GM19468 (cell line): ENCODE data around the gene FKRP.
"Not testable (repeated sequence)": the region's sequence is repeated elsewhere in the genome, so short reads cannot be mapped to it uniquely, and the experiment has no call there.

Experiments
- ATAC-seq: cut with Tn5 transposase; IDR thresholded peaks from one replicate; pipeline ENCODE4 v1.9.1; 2021; ENCODE audit warnings: mild to moderate bottlenecking, moderate library complexity, moderate number of reproducible peaks; ENCODE audit not compliant: unreplicated experiment; ENCODE audit errors: extremely low read depth

Gene FKRP

GRCh38 chr19:46755077-46755852 lies 9.4 kb downstream of the FKRP start:
- ATAC-seq = no peak

GRCh38 chr19:46755853-46756543 lies 10.1 kb downstream of the FKRP start:
- ATAC-seq = no peak

GRCh38 chr19:46756544-46756888 lies 10.7 kb downstream of the FKRP start:
- ATAC-seq = no peak

GRCh38 chr19:46759206-46759605 lies 13.3 kb downstream of the FKRP start:
- ATAC-seq = no peak

GRCh38 chr19:46759817-46760333 lies 14.0 kb downstream of the FKRP start:
- no peak for ATAC-seq

GRCh38 chr19:46760363-46760762 lies 14.5 kb downstream of the FKRP start:
- ATAC-seq = no peak

GRCh38 chr19:46760897-46761296 lies 15.0 kb downstream of the FKRP start:
- not testable (repeated sequence) for ATAC-seq

- no peak for ATAC-seq
These were observed 15.6 kb downstream of the FKRP start for GRCh38 chr19:46761418-46761831.

GRCh38 chr19:46762245-46762890 lies 16.5 kb downstream of the FKRP start:
- ATAC-seq = no peak

- no peak for ATAC-seq
These were observed 19.0 kb downstream of the FKRP start for GRCh38 chr19:46764817-46765291.

- ATAC-seq = no peak
These were observed 20.9 kb downstream of the FKRP start for GRCh38 chr19:46766569-46767317.

- not testable (repeated sequence) for ATAC-seq
These were observed 22.9 kb downstream of the FKRP start for GRCh38 chr19:46768746-46769145.

GRCh38 chr19:46772170-46773017 lies 26.5 kb downstream of the FKRP start:
- no peak for ATAC-seq

- ATAC-seq = no peak
These were observed 27.2 kb downstream of the FKRP start for GRCh38 chr19:46773018-46773399.

- ATAC-seq = no peak
These were observed 29.9 kb downstream of the FKRP start for GRCh38 chr19:46775642-46776258.

GRCh38 chr19:46776927-46777911 lies 31.4 kb downstream of the FKRP start:
- no peak for ATAC-seq

GRCh38 chr19:46777956-46778645 lies 32.2 kb downstream of the FKRP start:
- not testable (repeated sequence) for ATAC-seq
